H1 (cell line): ENCODE data around the gene HDAC8.

ENCODE experiments used
- CREB1 ChIP-seq: IDR thresholded peaks from 2 replicates; pipeline ENCODE4 v1.6.1; 2012; ENCODE audit warnings: inconsistent platforms
- EP300 ChIP-seq, 2 experiments: IDR thresholded peaks; 1 replicate in 1 of 2; 2 replicates in 1 of 2; pipeline ENCODE4 v1.6.1; 2011 to 2012; ENCODE audit warnings: low read depth in 2 of 2, low read length in 2 of 2, mild to moderate bottlenecking in 2 of 2, borderline replicate concordance in 1 of 2, inconsistent platforms in 1 of 2, moderate library complexity in 1 of 2
- EZH2 ChIP-seq: fragments of 200-600 bp; sonication (generic); IDR thresholded peaks from 2 replicates; pipeline ENCODE4 v1.7.1; 2012; ENCODE audit warnings: low read depth, mild to moderate bottlenecking, moderate library complexity, low read length, inconsistent platforms; ENCODE audit not compliant: severe bottlenecking
- JUND ChIP-seq: IDR thresholded peaks from 2 replicates; pipeline ENCODE4 v1.6.1; 2011; ENCODE audit warnings: mild to moderate bottlenecking, improper control_type of control experiment, low read length
- RXRA ChIP-seq: IDR thresholded peaks from 2 replicates; pipeline ENCODE4 v1.6.1; 2011; ENCODE audit warnings: low read depth, mild to moderate bottlenecking, low read length, moderate library complexity; ENCODE audit not compliant: insufficient read depth
- TF ChIP-seq, protein P1 (sequence below), 3 experiments: IDR thresholded peaks; 1 replicate in 2 of 3; 2 replicates in 1 of 3; pipeline versions ENCODE4 v1.5.1 to v1.6.1; 2011; ENCODE audit warnings: low read length in 3 of 3, mild to moderate bottlenecking in 3 of 3, inconsistent platforms in 2 of 3, low read depth in 1 of 3, moderate library complexity in 1 of 3; ENCODE audit not compliant: insufficient read depth in 1 of 3; ENCODE audit errors: control extremely low read depth in 1 of 3

DNA sequence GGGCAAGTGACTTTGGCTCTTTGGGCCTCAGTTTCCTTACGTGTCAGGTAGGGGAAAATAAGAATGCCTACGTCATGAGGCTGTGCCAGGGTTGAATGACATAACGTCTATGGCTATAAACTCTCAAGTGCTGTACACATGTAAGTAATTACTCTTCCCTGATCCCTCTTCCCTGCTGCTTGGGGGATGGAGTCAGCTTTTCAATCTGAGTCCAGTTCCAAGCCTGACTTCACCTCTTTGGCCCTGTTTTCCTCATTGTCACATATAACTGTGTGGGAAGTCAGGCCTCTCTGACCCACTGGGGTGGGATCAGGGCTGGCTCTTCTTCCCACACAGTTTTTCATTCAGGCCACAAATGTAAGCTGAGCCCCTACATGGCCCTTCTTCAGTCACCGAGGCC lies 255.5 kb downstream of the HDAC8 start:
- TF ChIP-seq CREB1: no peak
- TF ChIP-seq, protein P1, sequence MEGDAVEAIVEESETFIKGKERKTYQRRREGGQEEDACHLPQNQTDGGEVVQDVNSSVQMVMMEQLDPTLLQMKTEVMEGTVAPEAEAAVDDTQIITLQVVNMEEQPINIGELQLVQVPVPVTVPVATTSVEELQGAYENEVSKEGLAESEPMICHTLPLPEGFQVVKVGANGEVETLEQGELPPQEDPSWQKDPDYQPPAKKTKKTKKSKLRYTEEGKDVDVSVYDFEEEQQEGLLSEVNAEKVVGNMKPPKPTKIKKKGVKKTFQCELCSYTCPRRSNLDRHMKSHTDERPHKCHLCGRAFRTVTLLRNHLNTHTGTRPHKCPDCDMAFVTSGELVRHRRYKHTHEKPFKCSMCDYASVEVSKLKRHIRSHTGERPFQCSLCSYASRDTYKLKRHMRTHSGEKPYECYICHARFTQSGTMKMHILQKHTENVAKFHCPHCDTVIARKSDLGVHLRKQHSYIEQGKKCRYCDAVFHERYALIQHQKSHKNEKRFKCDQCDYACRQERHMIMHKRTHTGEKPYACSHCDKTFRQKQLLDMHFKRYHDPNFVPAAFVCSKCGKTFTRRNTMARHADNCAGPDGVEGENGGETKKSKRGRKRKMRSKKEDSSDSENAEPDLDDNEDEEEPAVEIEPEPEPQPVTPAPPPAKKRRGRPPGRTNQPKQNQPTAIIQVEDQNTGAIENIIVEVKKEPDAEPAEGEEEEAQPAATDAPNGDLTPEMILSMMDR (IDR thresholded peaks at IDR 0.05; ENCODE audit: control extremely low read depth in 1 of 3, insufficient read depth in 1 of 3, low read depth in 1 of 3, low read length in 3 of 3): no peak
- no peak for TF ChIP-seq EP300 (IDR thresholded peaks at IDR 0.05; ENCODE audit: borderline replicate concordance in 1 of 2, low read depth in 2 of 2, low read length in 2 of 2)
- no peak for TF ChIP-seq RXRA
- TF ChIP-seq EZH2: no peak
- no peak for TF ChIP-seq JUND
